GM12872 (cell line): ENCODE data around the gene SOX13.

ENCODE experiments used
- TF ChIP-seq, protein P1 (sequence below): IDR thresholded peaks from 3 replicates; pipeline ENCODE4 v1.5.1; 2011; ENCODE audit warnings: low read depth, mild to moderate bottlenecking, low read length, moderate library complexity; ENCODE audit not compliant: insufficient read depth

SOX13 gene

DNA sequence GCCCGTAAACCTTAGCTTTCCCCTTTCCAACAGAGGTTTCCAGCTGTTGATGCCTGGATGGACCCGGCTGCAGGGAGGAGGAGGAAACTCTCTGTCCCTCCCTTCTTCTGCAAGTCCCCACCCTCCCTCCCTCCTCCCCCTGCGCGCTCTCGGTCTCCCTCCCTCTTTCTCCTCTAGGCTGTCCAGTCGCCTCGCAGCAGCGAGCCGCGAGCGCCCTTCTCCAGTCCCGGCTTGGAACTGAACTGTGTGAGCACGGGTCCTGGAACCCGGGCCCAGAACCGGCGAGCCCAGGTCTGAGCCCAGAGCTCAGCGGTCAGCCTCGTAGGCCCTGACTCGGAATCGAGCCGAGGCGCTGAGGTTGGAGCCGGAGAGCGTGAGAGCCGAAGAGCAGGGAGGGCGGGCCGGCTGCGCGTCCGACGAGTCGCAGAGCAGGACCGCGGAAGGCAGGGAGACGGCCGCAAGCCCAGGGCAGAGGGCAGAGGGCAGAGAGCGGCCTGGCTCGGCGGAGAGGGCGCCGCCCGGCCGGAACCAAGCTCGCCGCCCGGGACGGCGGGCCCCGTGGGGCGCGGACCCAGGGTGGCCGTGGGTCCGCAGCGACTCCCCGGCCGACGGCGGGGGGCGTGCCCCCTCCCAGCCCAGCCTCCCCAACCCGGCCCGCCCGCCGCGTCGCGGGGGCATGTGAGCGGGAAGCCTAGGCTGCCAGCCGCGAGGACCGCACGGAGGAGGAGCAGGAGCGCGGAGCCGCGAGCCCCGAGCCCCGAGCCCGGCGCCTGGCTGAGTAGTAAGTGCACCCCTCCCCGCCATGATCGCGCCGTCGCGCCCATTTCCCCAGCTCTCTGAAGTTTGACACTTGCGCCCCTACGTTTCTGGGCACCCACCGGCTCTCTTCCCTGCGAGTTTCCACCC lies at the start of gene SOX13:
Gene SOX13 (plus strand): TSS at position 185 of the 906 bp plus-strand sequence. CDS start 39,801 bp downstream, outside the sequence.
- TF ChIP-seq, protein P1, sequence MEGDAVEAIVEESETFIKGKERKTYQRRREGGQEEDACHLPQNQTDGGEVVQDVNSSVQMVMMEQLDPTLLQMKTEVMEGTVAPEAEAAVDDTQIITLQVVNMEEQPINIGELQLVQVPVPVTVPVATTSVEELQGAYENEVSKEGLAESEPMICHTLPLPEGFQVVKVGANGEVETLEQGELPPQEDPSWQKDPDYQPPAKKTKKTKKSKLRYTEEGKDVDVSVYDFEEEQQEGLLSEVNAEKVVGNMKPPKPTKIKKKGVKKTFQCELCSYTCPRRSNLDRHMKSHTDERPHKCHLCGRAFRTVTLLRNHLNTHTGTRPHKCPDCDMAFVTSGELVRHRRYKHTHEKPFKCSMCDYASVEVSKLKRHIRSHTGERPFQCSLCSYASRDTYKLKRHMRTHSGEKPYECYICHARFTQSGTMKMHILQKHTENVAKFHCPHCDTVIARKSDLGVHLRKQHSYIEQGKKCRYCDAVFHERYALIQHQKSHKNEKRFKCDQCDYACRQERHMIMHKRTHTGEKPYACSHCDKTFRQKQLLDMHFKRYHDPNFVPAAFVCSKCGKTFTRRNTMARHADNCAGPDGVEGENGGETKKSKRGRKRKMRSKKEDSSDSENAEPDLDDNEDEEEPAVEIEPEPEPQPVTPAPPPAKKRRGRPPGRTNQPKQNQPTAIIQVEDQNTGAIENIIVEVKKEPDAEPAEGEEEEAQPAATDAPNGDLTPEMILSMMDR: no peak

DNA sequence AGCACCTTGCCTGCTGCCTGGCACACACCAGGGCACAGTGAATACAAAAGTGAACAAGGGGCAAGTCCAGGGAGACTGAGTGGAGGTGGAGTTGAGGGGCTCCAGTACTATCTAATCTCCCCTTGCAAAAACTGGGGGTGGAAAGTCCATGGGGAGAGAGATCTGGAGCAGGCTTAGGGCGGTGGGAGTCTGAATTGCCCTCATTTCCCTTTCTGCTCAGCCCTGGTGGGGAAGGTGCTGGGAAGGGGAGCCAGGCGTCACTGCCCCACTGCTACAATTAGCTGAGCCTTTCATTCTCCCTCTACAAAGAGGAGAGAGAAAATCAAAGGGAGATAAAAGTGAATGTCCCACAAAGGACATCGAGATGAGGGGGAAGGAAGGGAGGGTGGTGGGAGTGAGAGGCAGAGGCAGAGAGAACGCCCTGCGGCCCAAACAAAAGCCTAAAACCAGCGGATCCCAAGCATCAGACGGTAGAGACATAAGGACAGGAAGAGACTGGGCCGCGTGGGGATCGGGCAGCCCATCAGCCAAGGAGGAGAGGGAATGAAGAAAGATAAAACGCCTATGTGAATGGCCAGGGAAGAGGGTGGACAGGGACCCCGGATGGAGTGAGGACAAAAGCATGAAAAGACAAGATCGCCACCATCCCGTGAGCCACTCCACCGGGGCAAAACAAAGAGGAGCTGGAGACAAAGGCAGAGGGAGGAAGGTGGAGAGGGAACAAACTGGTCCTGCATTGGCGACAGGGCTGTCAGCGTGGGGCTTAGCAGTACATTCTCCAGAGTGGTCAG lies 46.8 kb upstream of the SOX13 start:
- TF ChIP-seq, protein P1: no peak

DNA sequence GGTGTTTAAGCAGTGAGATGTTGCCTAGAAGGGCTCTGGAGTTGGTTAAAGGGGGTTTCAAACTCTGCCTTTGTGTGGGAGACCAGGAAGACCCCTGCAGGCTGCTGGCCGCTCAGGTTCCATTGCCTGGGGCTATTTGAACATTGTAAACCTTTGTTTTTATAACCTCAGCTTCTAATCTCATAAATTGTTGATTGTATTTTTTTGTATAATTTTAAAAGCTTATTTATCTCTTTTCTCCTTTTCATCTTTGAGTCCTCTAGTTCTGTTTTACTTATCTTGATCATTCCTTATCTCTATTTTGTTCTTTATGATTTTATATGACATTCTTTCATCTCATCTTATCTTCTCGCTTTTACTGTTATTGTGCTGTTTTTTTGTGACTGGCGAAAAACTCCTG lies 45.5 kb upstream of the SOX13 start:
- TF ChIP-seq, protein P1: no peak

DNA sequence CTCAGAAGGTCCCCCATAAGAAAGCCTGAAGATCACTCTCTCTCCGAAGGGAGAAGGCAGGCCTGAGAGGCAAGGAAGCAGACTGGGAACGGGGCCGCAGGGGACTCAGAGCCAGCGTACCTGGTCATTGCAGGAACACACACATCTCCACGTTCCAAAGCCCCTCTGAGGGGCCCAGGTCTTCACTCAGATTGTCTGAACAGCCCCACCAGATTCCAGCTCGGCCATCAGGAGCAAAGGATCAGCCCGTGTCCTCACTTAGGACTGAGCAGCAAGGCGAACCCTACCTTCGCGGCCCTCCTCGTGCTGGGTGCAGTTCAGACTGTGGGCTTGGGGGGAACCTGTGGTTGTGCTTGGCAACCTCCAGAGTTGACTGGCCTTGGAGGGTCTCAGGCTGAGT lies 43.9 kb upstream of the SOX13 start:
- TF ChIP-seq, protein P1: no peak

DNA sequence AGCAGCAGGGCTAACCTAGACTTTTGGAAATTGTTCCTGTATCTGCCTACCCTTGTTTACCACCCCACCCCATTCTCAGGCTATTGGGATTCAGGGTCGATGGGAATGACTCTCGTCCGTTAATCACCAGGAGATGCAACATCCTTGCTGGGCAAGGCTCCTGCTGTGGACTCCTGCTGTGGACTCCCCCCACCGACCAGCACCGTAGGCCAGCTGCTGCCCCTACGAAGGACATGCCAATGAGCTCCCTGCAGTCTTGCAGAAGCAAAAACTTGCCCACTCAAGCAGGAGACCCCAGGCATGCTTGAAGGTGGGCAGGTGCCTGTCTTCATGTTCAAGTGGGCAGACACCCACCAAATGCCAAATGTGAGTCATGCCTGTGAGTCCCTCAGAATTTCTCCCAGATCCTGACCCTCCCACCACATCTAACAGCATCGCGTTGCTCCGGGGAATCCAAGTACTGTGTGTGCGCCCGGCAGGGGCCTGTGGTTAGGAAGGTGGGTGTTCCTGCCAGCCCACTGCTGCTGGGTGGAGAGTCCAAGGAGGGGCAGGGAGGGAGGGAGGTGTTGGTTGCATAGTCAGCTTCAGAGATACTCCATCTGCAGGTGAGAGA lies 41.7 kb upstream of the SOX13 start:
- TF ChIP-seq, protein P1: no peak

DNA sequence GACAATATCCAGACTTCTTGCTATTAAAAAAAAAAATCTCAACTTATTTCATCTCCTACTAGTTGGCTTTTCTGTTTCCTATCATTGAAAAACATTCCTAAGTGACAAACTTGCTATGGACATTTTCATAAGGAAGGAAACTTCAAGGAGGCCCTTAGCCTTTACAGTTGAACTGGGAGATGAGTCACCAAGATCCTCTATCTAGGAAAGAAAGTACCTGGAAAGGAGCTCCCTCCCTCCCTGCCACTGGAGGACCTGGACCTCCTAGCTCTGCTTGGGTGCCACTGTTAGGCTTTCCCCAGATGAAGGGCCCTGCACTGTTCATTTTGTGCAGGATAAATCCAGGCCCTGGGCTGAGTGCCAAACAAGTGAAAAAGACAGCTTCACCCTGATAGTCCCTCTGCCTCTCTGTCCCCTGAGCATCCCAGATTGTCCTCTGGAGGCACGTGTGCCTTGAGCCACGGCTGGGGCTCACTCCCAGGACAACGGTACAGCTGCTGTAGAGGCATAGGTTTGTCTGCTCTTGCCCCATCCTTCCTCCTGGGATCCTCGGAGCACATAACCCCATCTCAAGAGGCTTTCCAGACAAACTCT lies 40.2 kb upstream of the SOX13 start:
- TF ChIP-seq, protein P1: no peak
